Effector memory CD8-positive, alpha-beta T cell (primary cell): ENCODE measurements around the gene CNPY4.
A peak's percentile ranks its signal among the peaks of the same experiment; 100 is the strongest.

Source experiments
- ATAC-seq: fragments of 150-1000 bp; cut with Tn5 transposase; replicated peaks from 2 replicates; pipeline ENCODE4 v1.10.0; 2021; ENCODE audit warnings: mild to moderate bottlenecking, moderate library complexity
- DNase-seq, 3 experiments: peaks; one replicate each; pipeline ENCODE4 v3.0.0; 2021
- H3K27ac Mint-ChIP-seq, 2 donors: one replicate each; pipeline ENCODE4 v1.8.0; 2022; ENCODE audit warnings: mild to moderate bottlenecking in 2 of 2, mixed read lengths in 2 of 2, moderate library complexity in 2 of 2
- H3K27me3 Mint-ChIP-seq, 2 donors: one replicate each; pipeline ENCODE4 v1.8.0; 2022; ENCODE audit warnings: mixed read lengths in 2 of 2
- H3K36me3 Mint-ChIP-seq: one replicate; pipeline ENCODE4 v1.8.0; 2022; ENCODE audit warnings: mild to moderate bottlenecking, moderate library complexity, mixed read lengths; ENCODE audit not compliant: insufficient read depth
- H3K4me1 Mint-ChIP-seq, 2 donors: one replicate each; pipeline ENCODE4 v1.8.0; 2022; ENCODE audit warnings: low read depth in 2 of 2, mixed read lengths in 2 of 2
- H3K4me3 Mint-ChIP-seq, 2 donors: one replicate each; pipeline ENCODE4 v1.8.0; 2022; ENCODE audit warnings: mild to moderate bottlenecking in 2 of 2, mixed read lengths in 2 of 2, moderate library complexity in 2 of 2
- H3K9me3 Mint-ChIP-seq, 2 donors: one replicate each; pipeline ENCODE4 v1.8.0; 2022; ENCODE audit warnings: mixed read lengths in 2 of 2

CNPY4 gene

GRCh38 chr7:100152937-100153666 is 33.7 kb downstream of the CNPY4 start:
- no peak for DNase-seq
- Mint-ChIP-seq H3K27me3 (no peaks in the 10 kb centered on the region), H3K4me1 (peaks cover 41 to 43% of the 10 kb centered on the region in 2 donors), H3K36me3 (peaks cover 59% of the 10 kb centered on the region), H3K9me3 (no peaks in the 10 kb centered on the region), H3K27ac (peak overlapping the region in 1 of 2 donors; percentile 45), H3K4me3 (no peak overlapping the region)
- no peak for ATAC-seq

DNA sequence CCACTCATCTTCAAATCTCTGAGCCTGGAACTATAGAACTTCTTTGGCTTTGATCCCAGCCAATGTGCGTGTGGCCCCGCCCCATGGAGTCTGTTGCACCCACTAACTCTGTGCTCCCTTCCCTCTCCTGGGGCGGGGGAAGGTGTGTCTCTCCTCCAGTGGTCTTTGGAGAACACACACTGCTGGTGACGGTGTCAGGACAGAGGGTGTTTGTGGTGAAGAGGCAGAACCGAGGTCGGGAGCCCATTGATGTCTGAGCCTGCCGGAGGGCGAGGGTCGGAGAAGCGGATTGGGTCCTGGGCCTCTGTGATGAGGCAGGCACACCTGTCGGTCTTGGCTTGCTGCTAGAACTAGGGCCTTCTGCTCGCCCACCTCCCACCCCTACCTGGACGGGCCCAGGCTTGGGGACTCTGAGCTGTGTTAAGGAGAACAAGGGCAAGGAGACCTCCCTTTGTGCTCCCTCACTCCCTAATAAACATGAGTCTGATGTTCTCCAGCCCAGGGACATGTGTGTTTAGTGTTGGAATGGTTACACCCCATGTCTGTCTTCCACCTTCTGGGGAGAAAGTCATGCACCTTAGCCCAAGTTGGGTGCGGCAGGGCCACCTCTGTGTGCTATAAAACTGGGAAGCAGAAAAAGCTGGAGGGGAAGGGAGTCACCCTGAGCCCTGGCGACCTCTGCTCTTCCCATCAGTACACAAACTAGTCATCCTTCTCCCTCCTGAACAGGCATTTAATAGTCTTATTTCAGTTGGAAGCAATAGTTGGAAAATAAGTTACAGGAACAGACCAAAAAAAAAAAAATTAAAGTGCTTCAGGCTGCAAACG is 34.5 kb downstream of the CNPY4 start:
- no peak for DNase-seq
- peaks cover 52% of the 10 kb centered on the region for H3K36me3 Mint-ChIP-seq
- H3K9me3 Mint-ChIP-seq = no peaks in the 10 kb centered on the region
- H3K27me3 Mint-ChIP-seq = no peaks in the 10 kb centered on the region
- no peak overlapping the region for H3K27ac Mint-ChIP-seq
- H3K4me3 Mint-ChIP-seq = no peak overlapping the region
- H3K4me1 Mint-ChIP-seq = peaks cover 34 to 35% of the 10 kb centered on the region in 2 donors
- ATAC-seq = no peak

GRCh38 chr7:100154651-100155491 is 35.4 kb downstream of the CNPY4 start:
- DNase-seq = no peak
- Mint-ChIP-seq H3K4me3 (no peak overlapping the region), H3K9me3 (no peaks in the 10 kb centered on the region), H3K4me1 (peaks cover 32 to 33% of the 10 kb centered on the region in 2 donors), H3K27ac (no peak overlapping the region), H3K36me3 (peaks cover 50% of the 10 kb centered on the region), H3K27me3 (no peaks in the 10 kb centered on the region)
- ATAC-seq = no peak

DNA sequence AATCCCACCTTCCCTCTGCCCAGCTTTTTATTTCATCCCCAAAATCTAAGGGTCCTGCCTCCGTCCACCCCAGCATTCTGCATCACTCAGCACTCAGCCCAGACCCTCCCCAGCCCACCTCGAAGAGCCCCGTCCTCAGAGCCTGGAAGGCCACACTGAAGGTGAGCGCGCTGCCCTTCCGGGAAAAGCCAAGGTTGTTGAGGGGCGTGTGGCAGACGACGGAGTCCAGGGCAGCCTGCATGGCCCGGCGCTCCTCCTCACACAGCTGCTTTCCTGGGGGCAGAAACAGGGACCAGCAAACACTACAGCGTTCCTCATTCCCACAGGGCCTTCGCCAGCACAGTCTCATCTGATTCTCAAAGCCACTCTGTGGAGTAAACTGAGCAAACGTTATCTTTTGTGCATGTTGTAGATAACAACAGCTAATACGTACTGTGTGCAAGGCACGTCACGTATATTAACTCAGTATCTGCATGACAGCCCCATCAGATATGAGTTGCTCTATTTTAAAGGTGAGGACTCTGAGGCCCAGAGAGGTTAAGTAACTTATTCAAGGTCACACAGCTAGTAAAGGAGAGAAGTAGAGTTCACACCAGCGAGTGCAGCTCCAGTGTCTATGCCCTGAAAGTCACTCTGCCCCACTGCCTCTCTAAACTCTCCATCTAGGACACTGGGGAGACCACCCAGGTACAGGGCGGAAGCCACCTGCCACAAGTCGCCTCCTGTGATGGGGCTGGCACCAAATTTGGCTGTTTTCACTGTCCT is 36.3 kb downstream of the CNPY4 start:
- DNase-seq = no peak
- ATAC-seq = no peak
- peaks cover 47% of the 10 kb centered on the region for H3K36me3 Mint-ChIP-seq
- H3K4me3 Mint-ChIP-seq = peak overlapping the region in 1 of 2 donors; percentile 83
- no peaks in the 10 kb centered on the region for H3K9me3 Mint-ChIP-seq
- no peak overlapping the region for H3K27ac Mint-ChIP-seq
- H3K4me1 Mint-ChIP-seq = peaks cover 24 to 26% of the 10 kb centered on the region in 2 donors
- no peaks in the 10 kb centered on the region for H3K27me3 Mint-ChIP-seq

GRCh38 chr7:100156331-100157068 is 37.1 kb downstream of the CNPY4 start:
- DNase-seq = no peak
- H3K4me3 Mint-ChIP-seq = peak overlapping the region; percentile 74 to 83
- peaks cover 24 to 26% of the 10 kb centered on the region in 2 donors for H3K4me1 Mint-ChIP-seq
- peak; percentile 48 for ATAC-seq
- H3K36me3 Mint-ChIP-seq = peaks cover 44% of the 10 kb centered on the region
- no peaks in the 10 kb centered on the region for H3K27me3 Mint-ChIP-seq
- peak overlapping the region in 1 of 2 donors; percentile 88 for H3K27ac Mint-ChIP-seq
- H3K9me3 Mint-ChIP-seq = no peaks in the 10 kb centered on the region

- Mint-ChIP-seq H3K27ac (peak overlapping the region in 1 of 2 donors; percentile 88), H3K27me3 (no peaks in the 10 kb centered on the region), H3K9me3 (no peaks in the 10 kb centered on the region), H3K4me3 (peak overlapping the region; percentile 74 to 83), H3K4me1 (peaks cover 24% of the 10 kb centered on the region in 2 donors), H3K36me3 (peaks cover 44% of the 10 kb centered on the region)
- ATAC-seq (no peak), DNase-seq (no peak)
Observed at GRCh38 chr7:100157069-100157333, 37.6 kb downstream of the CNPY4 start.

DNA sequence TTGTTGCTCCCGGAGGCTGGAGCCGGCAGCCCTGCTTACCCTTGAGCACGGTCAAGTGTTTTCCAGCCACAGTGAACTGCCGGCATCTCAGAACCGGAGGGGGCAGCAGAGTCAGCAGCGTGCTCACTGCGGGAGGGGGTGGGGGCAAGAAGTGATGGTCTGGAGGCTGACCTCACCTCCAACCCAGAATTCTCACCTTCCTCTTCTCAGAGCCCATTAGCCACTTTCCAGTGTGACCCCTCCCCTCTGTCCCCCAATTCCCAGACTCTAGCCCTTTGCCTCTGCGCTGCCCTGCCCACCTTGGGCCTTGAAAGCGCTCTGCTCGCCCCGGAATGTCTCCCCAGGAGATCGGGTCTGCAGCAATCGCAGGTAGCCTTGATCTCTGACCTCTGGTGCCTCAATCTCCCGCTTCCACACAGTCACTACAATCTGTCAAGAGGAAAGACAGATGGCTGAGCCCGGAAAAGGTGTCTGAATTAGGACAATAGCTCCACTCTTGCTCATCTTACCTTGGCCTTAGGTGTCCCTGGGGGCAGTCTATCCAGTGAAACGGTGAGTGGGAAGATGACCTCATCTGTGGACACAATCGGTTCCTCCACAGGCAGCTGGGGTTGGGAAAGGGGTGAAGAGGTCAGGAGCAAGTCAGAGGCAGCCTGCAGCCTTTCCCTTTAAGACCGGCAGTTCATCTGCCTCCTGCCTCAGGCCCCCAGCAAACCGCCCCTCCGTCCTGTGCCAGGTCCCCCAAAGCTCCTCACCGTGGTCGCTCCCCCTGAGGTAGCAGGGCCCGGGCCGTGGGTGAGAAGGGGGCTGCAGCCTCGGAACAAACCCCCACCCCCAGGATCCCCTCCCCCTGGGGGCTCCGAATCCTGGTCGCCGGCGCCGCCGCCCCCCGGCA is 38.1 kb downstream of the CNPY4 start:
- peak; percentile 6 for ATAC-seq
- no peaks in the 10 kb centered on the region for H3K27me3 Mint-ChIP-seq
- no peak for DNase-seq
- H3K36me3 Mint-ChIP-seq = peaks cover 43% of the 10 kb centered on the region
- H3K9me3 Mint-ChIP-seq = no peaks in the 10 kb centered on the region
- H3K4me3 Mint-ChIP-seq = peak overlapping the region; percentile 74 to 83
- peak overlapping the region; percentile 79 to 85 for H3K27ac Mint-ChIP-seq
- H3K4me1 Mint-ChIP-seq = peaks cover 19% of the 10 kb centered on the region in 2 donors

- DNase-seq = peak; percentile 83 to 87 (median 85)
- peaks cover 34% of the 10 kb centered on the region for H3K36me3 Mint-ChIP-seq
- H3K27me3 Mint-ChIP-seq = no peaks in the 10 kb centered on the region
- H3K27ac Mint-ChIP-seq = peak within 1 kb of the TSS; percentile 79 to 85
- peak within 1 kb of the TSS; percentile 74 to 83 for H3K4me3 Mint-ChIP-seq
- H3K9me3 Mint-ChIP-seq = no peaks in the 10 kb centered on the region
- peaks cover 24 to 28% of the 10 kb centered on the region in 2 donors for H3K4me1 Mint-ChIP-seq
- ATAC-seq = peak; percentile 90
Observed at GRCh38 chr7:100158229-100159098, 39.0 kb downstream of the CNPY4 start, which contains the start of gene TRAPPC14. Gene TRAPPC14, minus strand, starts transcription at chr7:100158723. Its CDS starts 224 bp downstream, at chr7:100158499.

GRCh38 chr7:100159099-100159623 is 39.7 kb downstream of the CNPY4 start:
- H3K27me3 Mint-ChIP-seq = no peaks in the 10 kb centered on the region
- no peaks in the 10 kb centered on the region for H3K9me3 Mint-ChIP-seq
- peak overlapping the region; percentile 74 to 83 for H3K4me3 Mint-ChIP-seq
- ATAC-seq = no peak
- H3K4me1 Mint-ChIP-seq = peaks cover 21 to 30% of the 10 kb centered on the region in 2 donors
- peaks cover 27% of the 10 kb centered on the region for H3K36me3 Mint-ChIP-seq
- no peak for DNase-seq
- peak overlapping the region; percentile 79 to 85 for H3K27ac Mint-ChIP-seq

DNA sequence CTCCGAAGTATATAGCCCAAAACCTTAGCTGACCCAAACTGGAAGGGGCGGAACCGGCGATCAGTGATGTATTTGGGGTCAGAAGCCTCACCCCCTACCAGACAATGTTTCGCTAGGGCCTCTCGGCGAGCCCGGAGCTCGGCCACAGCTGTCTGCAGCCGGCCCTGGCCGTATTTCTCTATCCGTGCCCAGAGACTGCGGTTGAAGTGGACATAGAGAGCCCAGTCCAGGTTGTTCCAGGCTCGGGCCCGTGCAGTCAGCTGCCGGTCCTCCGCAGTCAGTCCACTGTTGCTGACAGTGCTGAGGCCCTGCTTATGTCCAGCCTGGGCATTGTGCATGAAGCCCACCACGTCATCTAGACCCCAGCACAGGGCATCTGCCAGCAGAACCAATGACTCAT is 40.6 kb downstream of the CNPY4 start:
- DNase-seq (no peak), ATAC-seq (no peak)
- Mint-ChIP-seq H3K9me3 (no peaks in the 10 kb centered on the region), H3K4me3 (peak overlapping the region in 1 of 2 donors; percentile 83), H3K27me3 (peaks cover 0 to 2% of the 10 kb centered on the region in 2 donors), H3K36me3 (peaks cover 20% of the 10 kb centered on the region), H3K4me1 (peaks cover 23 to 30% of the 10 kb centered on the region in 2 donors), H3K27ac (no peak overlapping the region)
